Duodenal mucosa (tissue), 2 donors: ENCODE results near the gene CYYR1.

Experiments
- H3K27ac ChIP-seq: one replicate; pipeline ENCODE4 v1.7.0; 2013; ENCODE audit warnings: low read depth, low read length
- H3K27me3 ChIP-seq, 2 donors: one replicate each; pipeline ENCODE4 v1.7.0; 2013; ENCODE audit warnings: low read length in 2 of 2, control low read depth in 1 of 2; ENCODE audit not compliant: insufficient read depth in 2 of 2, control insufficient read depth in 1 of 2
- H3K36me3 ChIP-seq, 2 donors: one replicate each; pipeline ENCODE4 v1.7.0; 2013; ENCODE audit warnings: low read length in 2 of 2, control low read depth in 1 of 2; ENCODE audit not compliant: insufficient read depth in 2 of 2, control insufficient read depth in 1 of 2
- H3K4me1 ChIP-seq, 2 donors: one replicate each; pipeline ENCODE4 v1.7.0; 2013; ENCODE audit warnings: low read length in 2 of 2, control low read depth in 1 of 2; ENCODE audit not compliant: insufficient read depth in 2 of 2, control insufficient read depth in 1 of 2
- H3K4me3 ChIP-seq, 2 donors: one replicate each; pipeline ENCODE4 v1.7.0; 2013; ENCODE audit warnings: low read length in 2 of 2, low read depth in 1 of 2
- H3K9ac ChIP-seq, 2 donors: one replicate each; pipeline ENCODE4 v1.7.0; 2013; ENCODE audit warnings: low read length in 2 of 2, low read depth in 1 of 2
- H3K9me3 ChIP-seq, 2 donors: one replicate each; pipeline ENCODE4 v1.7.0; 2013; ENCODE audit warnings: low read length in 2 of 2, control low read depth in 1 of 2; ENCODE audit not compliant: control insufficient read depth in 1 of 2

Gene CYYR1

GRCh38 chr21:26532208-26532607 is 40.9 kb downstream of the CYYR1 start:
- H3K27me3 ChIP-seq, result no peaks in the 10 kb centered on the region
- H3K9me3 ChIP-seq, result no peaks in the 10 kb centered on the region

GRCh38 chr21:26529526-26529925 is 43.6 kb downstream of the CYYR1 start:
- Histone ChIP-seq H3K4me1 (no peaks in the 10 kb centered on the region), H3K9me3 (no peaks in the 10 kb centered on the region), H3K27ac (no peak overlapping the region), H3K9ac (no peak overlapping the region), H3K27me3 (no peaks in the 10 kb centered on the region), H3K36me3 (no peaks in the 10 kb centered on the region), H3K4me3 (no peak overlapping the region)

More at GRCh38 chr21:26532208-26532607, 40.9 kb downstream of the CYYR1 start:
- no peak overlapping the region for H3K9ac ChIP-seq
- no peak overlapping the region for H3K27ac ChIP-seq
- H3K36me3 ChIP-seq, result no peaks in the 10 kb centered on the region
- no peaks in the 10 kb centered on the region for H3K4me1 ChIP-seq
- no peak overlapping the region for H3K4me3 ChIP-seq

GRCh38 chr21:26528882-26529281 is 44.2 kb downstream of the CYYR1 start:
- Histone ChIP-seq H3K9ac (no peak overlapping the region), H3K36me3 (no peaks in the 10 kb centered on the region), H3K4me3 (no peak overlapping the region), H3K27ac (no peak overlapping the region), H3K4me1 (no peaks in the 10 kb centered on the region), H3K9me3 (no peaks in the 10 kb centered on the region), H3K27me3 (no peaks in the 10 kb centered on the region)

GRCh38 chr21:26522704-26523103 is 50.4 kb downstream of the CYYR1 start:
- Histone ChIP-seq H3K4me3 (no peak overlapping the region), H3K27ac (no peak overlapping the region), H3K36me3 (no peaks in the 10 kb centered on the region), H3K9me3 (peaks cover 0 to 4% of the 10 kb centered on the region in 2 donors), H3K27me3 (no peaks in the 10 kb centered on the region), H3K4me1 (no peaks in the 10 kb centered on the region), H3K9ac (no peak overlapping the region)

GRCh38 chr21:26519142-26519541 is 53.9 kb downstream of the CYYR1 start:
- Histone ChIP-seq H3K36me3 (no peaks in the 10 kb centered on the region), H3K27me3 (no peaks in the 10 kb centered on the region), H3K4me1 (no peaks in the 10 kb centered on the region), H3K9ac (no peak overlapping the region), H3K27ac (no peak overlapping the region), H3K9me3 (peaks cover 0 to 4% of the 10 kb centered on the region in 2 donors), H3K4me3 (no peak overlapping the region)

GRCh38 chr21:26515257-26515656 is 57.8 kb downstream of the CYYR1 start:
- H3K27me3 ChIP-seq, result no peaks in the 10 kb centered on the region
- H3K9ac ChIP-seq, result no peak overlapping the region
- H3K4me1 ChIP-seq, result no peaks in the 10 kb centered on the region
- peaks cover 0 to 4% of the 10 kb centered on the region in 2 donors for H3K9me3 ChIP-seq
- no peaks in the 10 kb centered on the region for H3K36me3 ChIP-seq
- no peak overlapping the region for H3K4me3 ChIP-seq
- no peak overlapping the region for H3K27ac ChIP-seq

GRCh38 chr21:26513212-26513611 is 59.9 kb downstream of the CYYR1 start:
- H3K9ac ChIP-seq, result no peak overlapping the region
- H3K36me3 ChIP-seq, result no peaks in the 10 kb centered on the region
- no peaks in the 10 kb centered on the region for H3K4me1 ChIP-seq
- no peak overlapping the region for H3K4me3 ChIP-seq
- no peak overlapping the region for H3K27ac ChIP-seq
- no peaks in the 10 kb centered on the region for H3K27me3 ChIP-seq
- H3K9me3 ChIP-seq, result peaks cover 0 to 4% of the 10 kb centered on the region in 2 donors

GRCh38 chr21:26512664-26513063 is 60.4 kb downstream of the CYYR1 start:
- no peak overlapping the region for H3K4me3 ChIP-seq
- H3K4me1 ChIP-seq, result no peaks in the 10 kb centered on the region
- no peak overlapping the region for H3K27ac ChIP-seq
- no peaks in the 10 kb centered on the region for H3K36me3 ChIP-seq
- H3K9ac ChIP-seq, result no peak overlapping the region
- H3K27me3 ChIP-seq, result no peaks in the 10 kb centered on the region
- H3K9me3 ChIP-seq, result no peaks in the 10 kb centered on the region

GRCh38 chr21:26508903-26509302 is 64.2 kb downstream of the CYYR1 start:
- H3K9ac ChIP-seq, result no peak overlapping the region
- no peaks in the 10 kb centered on the region for H3K36me3 ChIP-seq
- H3K27me3 ChIP-seq, result no peaks in the 10 kb centered on the region
- H3K27ac ChIP-seq, result no peak overlapping the region
- H3K4me1 ChIP-seq, result no peaks in the 10 kb centered on the region
- no peaks in the 10 kb centered on the region for H3K9me3 ChIP-seq
- H3K4me3 ChIP-seq, result no peak overlapping the region

GRCh38 chr21:26506956-26507355 is 66.1 kb downstream of the CYYR1 start:
- no peaks in the 10 kb centered on the region for H3K4me1 ChIP-seq
- no peaks in the 10 kb centered on the region for H3K27me3 ChIP-seq
- no peak overlapping the region for H3K9ac ChIP-seq
- no peak overlapping the region for H3K27ac ChIP-seq
- no peak overlapping the region for H3K4me3 ChIP-seq
- H3K9me3 ChIP-seq, result no peaks in the 10 kb centered on the region
- H3K36me3 ChIP-seq, result no peaks in the 10 kb centered on the region

GRCh38 chr21:26505211-26505610 is 67.9 kb downstream of the CYYR1 start:
- no peaks in the 10 kb centered on the region for H3K9me3 ChIP-seq
- no peaks in the 10 kb centered on the region for H3K36me3 ChIP-seq
- no peak overlapping the region for H3K9ac ChIP-seq
- no peaks in the 10 kb centered on the region for H3K4me1 ChIP-seq
- no peak overlapping the region for H3K4me3 ChIP-seq
- no peak overlapping the region for H3K27ac ChIP-seq
- no peaks in the 10 kb centered on the region for H3K27me3 ChIP-seq
